ENCODE data around the gene ACACB.
"Not testable (repeated sequence)": the region's sequence is repeated elsewhere in the genome, so short reads cannot be mapped to it uniquely, and the experiment has no call there.

ACACB gene

GRCh38 chr12:109144224-109144623 is 27.8 kb downstream of the ACACB start:
- no peak for DNase-seq (ENCODE audit: low read depth)

- DNase-seq (ENCODE audit: low read depth): not testable (repeated sequence)
Measured at GRCh38 chr12:109147126-109147525, 30.7 kb downstream of the ACACB start.

GRCh38 chr12:109147954-109148353 is 31.6 kb downstream of the ACACB start:
- DNase-seq (ENCODE audit: low read depth): no peak

- DNase-seq (ENCODE audit: low read depth): no peak
Measured at GRCh38 chr12:109150124-109150640, 33.8 kb downstream of the ACACB start.

GRCh38 chr12:109151457-109151856 is 35.1 kb downstream of the ACACB start:
- no peak for DNase-seq (ENCODE audit: low read depth)

GRCh38 chr12:109153821-109154441 is 37.5 kb downstream of the ACACB start:
- no peak for DNase-seq (ENCODE audit: low read depth)

- peak; percentile 74 for DNase-seq (ENCODE audit: low read depth)
Measured at GRCh38 chr12:109154451-109155438, 38.4 kb downstream of the ACACB start.

- DNase-seq (ENCODE audit: low read depth): no peak
Measured at GRCh38 chr12:109156036-109156435, 39.6 kb downstream of the ACACB start.

- no peak for DNase-seq (ENCODE audit: low read depth)
Measured at GRCh38 chr12:109156586-109156985, 40.2 kb downstream of the ACACB start.

- DNase-seq (ENCODE audit: low read depth): no peak
Measured at GRCh38 chr12:109157986-109158385, 41.6 kb downstream of the ACACB start.

- DNase-seq (ENCODE audit: low read depth): no peak
Measured at GRCh38 chr12:109160433-109160832, 44.0 kb downstream of the ACACB start.

GRCh38 chr12:109160873-109161272 is 44.5 kb downstream of the ACACB start:
- DNase-seq (ENCODE audit: low read depth): no peak

GRCh38 chr12:109162551-109162950 is 46.2 kb downstream of the ACACB start:
- DNase-seq (ENCODE audit: low read depth): no peak

GRCh38 chr12:109163167-109163566 is 46.8 kb downstream of the ACACB start:
- DNase-seq (ENCODE audit: low read depth): no peak

- no peak for DNase-seq (ENCODE audit: low read depth)
Measured at GRCh38 chr12:109165599-109165998, 49.2 kb downstream of the ACACB start.

GRCh38 chr12:109166371-109166770 is 50.0 kb downstream of the ACACB start:
- no peak for DNase-seq (ENCODE audit: low read depth)

- DNase-seq (ENCODE audit: low read depth): no peak
Measured at GRCh38 chr12:109167781-109168180, 51.4 kb downstream of the ACACB start.

- DNase-seq (ENCODE audit: low read depth): no peak
Measured at GRCh38 chr12:109169262-109169661, 52.9 kb downstream of the ACACB start.

- DNase-seq (ENCODE audit: low read depth): no peak
Measured at GRCh38 chr12:109169686-109170085, 53.3 kb downstream of the ACACB start.

GRCh38 chr12:109170324-109170723 is 53.9 kb downstream of the ACACB start:
- DNase-seq (ENCODE audit: low read depth): no peak

- not testable (repeated sequence) for DNase-seq (ENCODE audit: low read depth)
Measured at GRCh38 chr12:109172787-109173186, 56.4 kb downstream of the ACACB start.

GRCh38 chr12:109173443-109174240 is 57.3 kb downstream of the ACACB start:
- no peak for DNase-seq (ENCODE audit: low read depth)

All from activated T-cell treated with anti-CD3 and anti-CD28 coated beads for 1 hour (primary cell).